Transverse colon (tissue), 4 donors: ENCODE data around the gene SOX1. TPM values are rescaled to one million over a fixed set of nuclear protein-coding genes. Genes with fewer than 3 reads are reported as not detected.

Experiments
- DNase-seq: peaks from one replicate; pipeline ENCODE4 v3.0.0-alpha.2; 2019
- H3K27ac ChIP-seq, 4 donors: fragments of 200-600 bp; sonication (generic); 2 replicates each; pipeline ENCODE4 v1.5.1; 2016 to 2018; ENCODE audit warnings: inconsistent platforms in 4 of 4
- H3K27me3 ChIP-seq: fragments of 200-600 bp; sonication (generic); 2 replicates; pipeline ENCODE4 v1.5.1; 2017; ENCODE audit warnings: inconsistent platforms
- H3K36me3 ChIP-seq, 4 donors: fragments of 200-600 bp; sonication (generic); 2 replicates each; pipeline ENCODE4 v1.5.1; 2017 to 2019; ENCODE audit warnings: inconsistent platforms in 4 of 4
- H3K4me1 ChIP-seq, 4 donors: fragments of 200-600 bp; sonication (generic); 2 replicates each; pipeline ENCODE4 v1.5.1; 2017 to 2020; ENCODE audit warnings: inconsistent platforms in 4 of 4
- H3K4me3 ChIP-seq, 4 donors: fragments of 200-600 bp; sonication (generic); 1 replicate in 1 of 4; 2 replicates in 3 of 4; pipeline versions ENCODE4 v1.5.1 to v1.6.1; 2017 to 2019; ENCODE audit warnings: inconsistent platforms in 4 of 4
- H3K9me3 ChIP-seq, 2 donors: fragments of 200-600 bp; sonication (generic); 2 replicates each; pipeline ENCODE4 v1.5.1; 2017 to 2019; ENCODE audit warnings: inconsistent platforms in 2 of 2
- EP300 ChIP-seq: sonication (generic); formaldehyde crosslinking; IDR thresholded peaks from one replicate; pipeline ENCODE4 v1.6.1; 2017; ENCODE audit warnings: antibody characterized with exemption, low read depth
- POLR2A ChIP-seq: fragments of 450-650 bp; IDR thresholded peaks from one replicate; pipeline ENCODE4 v1.6.1; 2016; ENCODE audit warnings: antibody characterized with exemption, mild to moderate bottlenecking, moderate library complexity
- POLR2AphosphoS5 ChIP-seq, 3 donors: sonication (generic); formaldehyde crosslinking; IDR thresholded peaks; one replicate each; pipeline ENCODE4 v1.6.1; 2016; ENCODE audit warnings: antibody characterized with exemption in 3 of 3
- WGBS, 2 donors: methylation state at CpG; one replicate each; pipeline ENCODE4 v1.1.5; 2018; ENCODE audit warnings: low coverage in 1 of 2; 5-methylcytosine and 5-hydroxymethylcytosine counted together
- in situ Hi-C, 4 donors: fragments of 200-750 bp; cut with MboI; loops; one replicate each; pipeline versions ENCODE4 v1.15.0 to v1.15.1; 2017; ENCODE audit warnings: low sequenced_read_pairs in 3 of 4, low pct_ligation_motif_present in 1 of 4, low pct_unique_long_range_greater_than_20kb in 1 of 4
- intact Hi-C: fragments of 100-400 bp; cut with DNase I; formaldehyde crosslinking; loops from one replicate; pipeline ENCODE4 v1.15.1; 2023; ENCODE audit warnings: low total_unique reads
- total RNA-seq, 4 donors: library from RNA; depleted of rRNA; stranded (reverse); fragments of >200 nt; gene quantifications; one replicate each; pipeline ENCODE4 v1.1.0, GENCODE V29; 2016
- TF ChIP-seq, protein P1 (sequence below), 5 experiments: fragments of 200-600 bp in 3 of 5; fragments of 450-650 bp in 2 of 5; sonication (generic) in 3 of 5; IDR thresholded peaks; 1 replicate in 2 of 5; 2 replicates in 3 of 5; pipeline ENCODE4 v1.5.1; 2016 to 2017; ENCODE audit warnings: antibody characterized with exemption in 5 of 5, inconsistent platforms in 3 of 5, mild to moderate bottlenecking in 2 of 5, moderate library complexity in 1 of 5

Gene SOX1
- total RNA-seq, 4 donors from 2014 or later: not detected

DNA sequence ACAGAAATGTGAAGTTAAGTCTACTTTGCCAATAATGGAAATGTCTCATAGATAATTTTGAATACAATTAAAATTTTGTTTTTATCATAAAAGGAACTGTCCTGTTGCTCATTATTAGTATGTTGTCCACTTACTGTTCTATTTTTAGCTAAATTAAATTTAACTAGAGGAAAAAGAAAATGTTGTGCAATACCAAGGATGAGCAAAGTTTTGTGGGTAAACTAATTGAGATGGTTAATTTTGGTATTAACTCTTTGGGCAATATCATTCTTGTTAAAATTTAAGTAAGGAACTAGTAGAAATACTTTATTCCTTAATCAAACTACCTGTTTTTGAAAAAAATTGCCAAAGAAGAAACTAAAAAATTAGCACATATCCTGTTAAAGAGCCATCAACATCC, 43.5 kb downstream of the SOX1 start:
- Histone ChIP-seq H3K4me3 (no peak overlapping the region), H3K9me3 (no peaks in the 10 kb centered on the region), H3K27ac (no peak overlapping the region), H3K4me1 (peaks cover 8 to 32% (median 21%) of the 10 kb centered on the region in 4 donors), H3K36me3 (no peaks in the 10 kb centered on the region), H3K27me3 (peaks cover 51% of the 10 kb centered on the region)
- in situ Hi-C loops (no loop called here), intact Hi-C loops (no loop called here)
- TF ChIP-seq EP300: no peak
- TF ChIP-seq POLR2A: no peak
- TF ChIP-seq, protein P1, sequence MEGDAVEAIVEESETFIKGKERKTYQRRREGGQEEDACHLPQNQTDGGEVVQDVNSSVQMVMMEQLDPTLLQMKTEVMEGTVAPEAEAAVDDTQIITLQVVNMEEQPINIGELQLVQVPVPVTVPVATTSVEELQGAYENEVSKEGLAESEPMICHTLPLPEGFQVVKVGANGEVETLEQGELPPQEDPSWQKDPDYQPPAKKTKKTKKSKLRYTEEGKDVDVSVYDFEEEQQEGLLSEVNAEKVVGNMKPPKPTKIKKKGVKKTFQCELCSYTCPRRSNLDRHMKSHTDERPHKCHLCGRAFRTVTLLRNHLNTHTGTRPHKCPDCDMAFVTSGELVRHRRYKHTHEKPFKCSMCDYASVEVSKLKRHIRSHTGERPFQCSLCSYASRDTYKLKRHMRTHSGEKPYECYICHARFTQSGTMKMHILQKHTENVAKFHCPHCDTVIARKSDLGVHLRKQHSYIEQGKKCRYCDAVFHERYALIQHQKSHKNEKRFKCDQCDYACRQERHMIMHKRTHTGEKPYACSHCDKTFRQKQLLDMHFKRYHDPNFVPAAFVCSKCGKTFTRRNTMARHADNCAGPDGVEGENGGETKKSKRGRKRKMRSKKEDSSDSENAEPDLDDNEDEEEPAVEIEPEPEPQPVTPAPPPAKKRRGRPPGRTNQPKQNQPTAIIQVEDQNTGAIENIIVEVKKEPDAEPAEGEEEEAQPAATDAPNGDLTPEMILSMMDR (IDR thresholded peaks at IDR 0.05): no peak
- TF ChIP-seq POLR2AphosphoS5 (IDR thresholded peaks at IDR 0.05): no peak
- no peak for DNase-seq

DNA sequence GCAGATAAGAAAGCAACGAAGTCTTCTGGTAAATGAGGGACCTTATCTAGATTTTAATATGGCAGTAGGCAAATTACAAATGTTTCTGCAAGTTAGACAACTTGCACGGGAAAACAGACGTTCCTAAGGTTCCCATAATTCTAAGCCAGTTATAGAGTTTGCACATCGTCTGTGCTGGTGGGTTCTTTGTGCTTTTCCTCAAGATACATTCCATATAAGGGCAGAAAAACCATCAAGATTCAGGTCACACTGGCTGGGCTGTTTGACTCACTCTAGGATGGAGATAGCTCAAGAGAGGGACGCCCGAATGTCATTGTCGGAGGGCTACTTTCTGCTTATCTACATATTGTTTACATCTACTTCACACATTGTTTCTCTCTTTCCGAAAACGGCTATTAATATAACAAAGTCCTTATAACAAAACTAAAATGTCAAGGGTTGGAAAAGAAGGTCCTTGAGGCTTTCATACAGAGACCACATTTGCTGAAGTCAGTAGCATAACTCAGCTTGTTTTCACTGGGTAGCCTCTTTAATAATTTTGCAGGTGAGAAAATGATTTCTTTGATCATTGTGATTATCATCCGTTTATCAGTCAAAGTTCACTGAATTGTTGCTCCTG, 44.4 kb downstream of the SOX1 start:
- H3K27ac ChIP-seq: no peak overlapping the region
- TF ChIP-seq, protein P1 (IDR thresholded peaks at IDR 0.05): no peak
- no peak for TF ChIP-seq POLR2A
- TF ChIP-seq EP300: no peak
- no peak for TF ChIP-seq POLR2AphosphoS5 (IDR thresholded peaks at IDR 0.05)
- intact Hi-C loops (no loop called here), in situ Hi-C loops (no loop called here)
- 56 to 63% methylated on average over 10 of the region's 10 CpGs for whole genome bisulfite sequencing, 2 donors
- no peaks in the 10 kb centered on the region for H3K36me3 ChIP-seq
- H3K27me3 ChIP-seq: peaks cover 42% of the 10 kb centered on the region
- peaks cover 8 to 26% (median 19%) of the 10 kb centered on the region in 4 donors for H3K4me1 ChIP-seq
- DNase-seq: no peak
- no peak overlapping the region for H3K4me3 ChIP-seq
- no peaks in the 10 kb centered on the region for H3K9me3 ChIP-seq

DNA sequence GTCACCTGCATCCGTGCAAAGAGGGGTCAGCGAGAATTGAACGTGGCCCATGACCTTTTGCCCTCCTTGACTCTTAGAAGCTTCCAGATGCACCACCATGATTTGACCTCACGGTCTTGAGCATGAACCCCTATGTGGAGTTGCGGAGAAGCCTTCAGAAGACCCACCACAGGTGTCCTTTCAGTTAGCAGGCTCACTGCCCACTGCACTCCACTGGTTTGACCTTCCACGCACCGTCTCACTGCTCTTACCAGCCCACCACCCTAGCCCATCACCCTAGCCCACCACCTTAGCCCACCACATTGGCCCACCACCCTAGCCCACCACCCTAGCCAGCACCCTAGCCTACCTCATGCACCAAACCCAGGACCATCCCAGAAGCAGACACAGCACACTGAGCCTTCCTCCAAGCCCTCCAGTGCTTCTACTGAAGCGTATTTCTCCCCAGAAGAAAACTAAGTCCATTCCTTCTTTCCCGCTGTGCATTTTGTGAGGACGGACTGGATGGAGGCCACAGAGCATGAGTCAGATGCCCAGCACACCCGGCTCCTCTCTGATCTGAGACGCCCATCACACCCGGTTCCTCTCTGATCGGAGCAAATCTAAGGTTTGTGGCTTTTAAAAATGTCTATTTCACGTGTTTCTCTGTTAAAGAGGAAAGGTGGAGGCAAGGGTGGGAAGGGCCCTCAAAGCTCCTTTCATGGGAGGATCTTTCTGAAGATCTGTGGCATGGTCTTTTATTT, 45.8 kb downstream of the SOX1 start:
- Histone ChIP-seq H3K27ac (peak overlapping the region; percentile 58 to 78 (median 75)), H3K4me3 (no peak overlapping the region), H3K9me3 (no peaks in the 10 kb centered on the region), H3K36me3 (no peaks in the 10 kb centered on the region), H3K4me1 (peaks cover 8 to 24% (median 19%) of the 10 kb centered on the region in 4 donors), H3K27me3 (peaks cover 29% of the 10 kb centered on the region)
- TF ChIP-seq POLR2A (no peak), EP300 (no peak), POLR2AphosphoS5 (IDR thresholded peaks at IDR 0.05) (no peak)
- TF ChIP-seq, protein P1 (IDR thresholded peaks at IDR 0.05): no peak
- in situ Hi-C loops: no loop called here
- intact Hi-C loops: no loop called here
- WGBS, 2 donors: 55 to 64% methylated on average over 6 to 15 of the region's 15 CpGs
- DNase-seq: no peak

DNA sequence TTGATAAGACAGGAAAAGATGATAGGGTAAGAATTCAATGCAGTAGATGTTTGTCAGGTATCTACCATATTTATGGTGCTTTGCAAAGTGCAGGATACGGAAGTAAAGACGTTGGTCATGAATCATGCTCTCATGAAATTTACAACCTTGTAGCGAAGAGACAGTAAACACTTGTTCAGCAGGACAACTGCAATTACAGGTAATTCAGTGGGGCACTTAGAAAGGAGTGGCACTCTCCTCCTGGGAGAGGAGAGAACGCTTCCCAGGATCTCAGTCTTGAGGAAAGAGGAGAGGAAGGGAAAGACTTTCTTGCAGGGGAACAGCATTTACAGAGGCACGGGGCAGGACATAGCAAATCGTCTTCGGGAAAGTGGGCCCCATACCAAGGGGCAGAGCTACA, 46.4 kb downstream of the SOX1 start:
- H3K36me3 ChIP-seq: no peaks in the 10 kb centered on the region
- 30 to 36% methylated on average over 7 of the region's 7 CpGs for WGBS, 2 donors
- no peak overlapping the region for H3K4me3 ChIP-seq
- intact Hi-C loops: no loop called here
- H3K27ac ChIP-seq: peak overlapping the region; percentile 58 to 78 (median 75)
- peaks cover 8 to 24% (median 19%) of the 10 kb centered on the region in 4 donors for H3K4me1 ChIP-seq
- DNase-seq: peak; percentile 54
- in situ Hi-C loops: no loop called here
- H3K9me3 ChIP-seq: no peaks in the 10 kb centered on the region
- H3K27me3 ChIP-seq: peaks cover 23% of the 10 kb centered on the region
- TF ChIP-seq POLR2AphosphoS5 (IDR thresholded peaks at IDR 0.05) (peak in 2 of 3 donors; percentile 51 to 67), EP300 (no peak), POLR2A (peak; percentile 51)
- TF ChIP-seq, protein P1 (IDR thresholded peaks at IDR 0.05): no peak
